H1 (cell line): ENCODE measurements around the gene LMAN1. TPM values are rescaled to one million over a fixed set of nuclear protein-coding genes. Genes with fewer than 3 reads are reported as not detected.

Source experiments
- CBX5 ChIP-seq: fragments of 300-800, 300-1000 bp; sonication (generic); IDR thresholded peaks from 2 replicates; pipeline ENCODE4 v1.7.1; 2016; ENCODE audit warnings: antibody characterized with exemption, low read length, low read depth
- CEBPB ChIP-seq: IDR thresholded peaks from 2 replicates; pipeline ENCODE4 v1.6.1; 2012; ENCODE audit warnings: low read depth, low read length
- CHD7 ChIP-seq: fragments of 300-600 bp; sonication (generic); IDR thresholded peaks from 2 replicates; pipeline ENCODE4 v1.7.1; 2012; ENCODE audit warnings: low read length, moderate library complexity, mild to moderate bottlenecking, inconsistent platforms; ENCODE audit not compliant: insufficient replicate concordance
- CREB1 ChIP-seq: IDR thresholded peaks from 2 replicates; pipeline ENCODE4 v1.6.1; 2012; ENCODE audit warnings: inconsistent platforms
- CTBP2 ChIP-seq: IDR thresholded peaks from 2 replicates; pipeline ENCODE4 v1.7.0; 2011; ENCODE audit warnings: borderline replicate concordance, mild to moderate bottlenecking, moderate library complexity, mixed read lengths, low read length; ENCODE audit not compliant: insufficient read depth, insufficient read length
- EGR1 ChIP-seq: IDR thresholded peaks from 2 replicates; pipeline ENCODE4 v1.6.1; 2011; ENCODE audit warnings: low read depth, low read length, borderline replicate concordance
- FOSL1 ChIP-seq: IDR thresholded peaks from 2 replicates; pipeline ENCODE4 v1.6.1; 2011; ENCODE audit warnings: mild to moderate bottlenecking, low read depth, low read length, moderate library complexity; ENCODE audit not compliant: insufficient read depth
- GTF2F1 ChIP-seq: IDR thresholded peaks from 2 replicates; pipeline ENCODE4 v1.6.1; 2012; ENCODE audit warnings: low read depth, low read length, improper control_type of control experiment, borderline replicate concordance
- HDAC6 ChIP-seq: IDR thresholded peaks from one replicate; pipeline ENCODE4 v1.7.1; 2012; ENCODE audit warnings: low read depth, mild to moderate bottlenecking, inconsistent platforms, low read length, moderate library complexity
- MAX ChIP-seq: IDR thresholded peaks from 2 replicates; pipeline ENCODE4 v1.6.1; 2012; ENCODE audit warnings: inconsistent platforms
- RBBP5 ChIP-seq: IDR thresholded peaks from 2 replicates; pipeline ENCODE4 v1.7.1; 2012; ENCODE audit warnings: low read depth, mild to moderate bottlenecking, inconsistent platforms, low read length, moderate library complexity, borderline replicate concordance
- SP4 ChIP-seq: IDR thresholded peaks from 2 replicates; pipeline ENCODE4 v1.6.1; 2012; ENCODE audit warnings: low read length, inconsistent platforms
- TAF7 ChIP-seq: optimal IDR thresholded peaks from 2 replicates; pipeline ENCODE3; 2011; ENCODE audit warnings: low read depth, mild to moderate bottlenecking, inconsistent platforms, low read length, moderate library complexity, borderline replicate concordance
- polyA plus RNA-seq, 7 experiments: library from polyadenylated mRNA; depleted of rRNA in 3 of 7; stranded (reverse) in 5 of 7; unstranded in 2 of 7; fragments of >200 nt in 5 of 7; fragments of 200-250 nt in 2 of 7; gene quantifications; 1 replicate in 5 of 7; 2 replicates in 1 of 7; 4 replicates in 1 of 7; pipeline versions ENCODE4 v1.2.1 to v1.2.3, GENCODE V29; 2011 to 2013; ENCODE audit warnings: missing spikeins in 2 of 7, mixed read lengths in 2 of 7
- total RNA-seq: library from RNA; stranded (reverse); fragmentation: NEBNext Ultra II Directional; extraction: Animal tissue kit (Norgen Biotek cat#: 25700); gene quantifications from 2 replicates; pipeline ENCODE4 v1.2.1, GENCODE V29; 2021

LMAN1 gene
- total and polyA plus RNA-seq, 2 of the 8 experiments (the other 6 are each of a cell fraction or from before 2014, with no cell fraction given): 20.3 to 73.6 TPM

GRCh38 chr18:59324623-59324971 is 34.5 kb downstream of the LMAN1 start (continued):
- TF ChIP-seq CHD7: no peak
- no peak for TF ChIP-seq CBX5
- TF ChIP-seq EGR1: no peak
- no peak for TF ChIP-seq TAF7
- TF ChIP-seq GTF2F1: no peak
- no peak for TF ChIP-seq RBBP5
- no peak for TF ChIP-seq CREB1
- TF ChIP-seq HDAC6: no peak
- no peak for TF ChIP-seq SP4
- no peak for TF ChIP-seq CEBPB
- TF ChIP-seq CTBP2: no peak
- no peak for TF ChIP-seq FOSL1
- no peak for TF ChIP-seq MAX
